GM19324 (cell line): ENCODE data around the gene IGSF8.
A peak's percentile ranks its signal among the peaks of the same experiment; 100 is the strongest.

Source experiments
- ATAC-seq: cut with Tn5 transposase; IDR thresholded peaks from one replicate; pipeline ENCODE4 v1.9.1; 2021; ENCODE audit warnings: mild to moderate bottlenecking, moderate library complexity; ENCODE audit not compliant: unreplicated experiment, low FRiP score

Gene IGSF8

GRCh38 chr1:160097911-160098851 is at the start of gene IGSF8:
Gene IGSF8 (minus strand): TSS chr1:160098619. CDS start chr1:160098472, 147 bp downstream.
- peak; percentile 48 for ATAC-seq

GRCh38 chr1:160148121-160148520 is 49.7 kb upstream of the IGSF8 start:
- ATAC-seq: no peak

- ATAC-seq: no peak
Observed at GRCh38 chr1:160146107-160146506, 47.7 kb upstream of the IGSF8 start.

GRCh38 chr1:160144921-160145320 is 46.5 kb upstream of the IGSF8 start:
- no peak for ATAC-seq

- ATAC-seq: no peak
Observed at GRCh38 chr1:160143695-160144094, 45.3 kb upstream of the IGSF8 start.

GRCh38 chr1:160139840-160140239 is 41.4 kb upstream of the IGSF8 start:
- no peak for ATAC-seq

- ATAC-seq: no peak
Observed at GRCh38 chr1:160137216-160137862, 38.9 kb upstream of the IGSF8 start.

GRCh38 chr1:160136926-160137200 is 38.4 kb upstream of the IGSF8 start:
- no peak for ATAC-seq

GRCh38 chr1:160136121-160136925 is 37.9 kb upstream of the IGSF8 start:
- no peak for ATAC-seq

- ATAC-seq: no peak
Observed at GRCh38 chr1:160134791-160135572, 36.6 kb upstream of the IGSF8 start.

GRCh38 chr1:160133990-160134770 is 35.8 kb upstream of the IGSF8 start:
- no peak for ATAC-seq

GRCh38 chr1:160131803-160132565 is 33.6 kb upstream of the IGSF8 start:
- ATAC-seq: no peak

GRCh38 chr1:160130939-160131338 is 32.5 kb upstream of the IGSF8 start:
- no peak for ATAC-seq

- ATAC-seq: no peak
Observed at GRCh38 chr1:160130486-160130885, 32.1 kb upstream of the IGSF8 start.

GRCh38 chr1:160129966-160130365 is 31.5 kb upstream of the IGSF8 start:
- ATAC-seq: no peak

- ATAC-seq: no peak
Observed at GRCh38 chr1:160129558-160129957, 31.1 kb upstream of the IGSF8 start.

GRCh38 chr1:160129046-160129445 is 30.6 kb upstream of the IGSF8 start:
- ATAC-seq: no peak

- no peak for ATAC-seq
Observed at GRCh38 chr1:160128636-160129035, 30.2 kb upstream of the IGSF8 start.
